PFSK-1 (cell line): ENCODE measurements around the gene RGS7BP.

Experiments
- FOXP2 ChIP-seq: optimal IDR thresholded peaks from 2 replicates; pipeline ENCODE3; 2011; ENCODE audit warnings: borderline replicate concordance, control low read depth, inconsistent platforms; ENCODE audit not compliant: insufficient read depth; ENCODE audit errors: extremely low read length, extremely low read depth
- POLR2AphosphoS5 ChIP-seq: IDR thresholded peaks from 2 replicates; pipeline ENCODE4 v1.6.1; 2012; ENCODE audit warnings: low read depth, mild to moderate bottlenecking, control low read depth, low read length, moderate library complexity
- SIN3A ChIP-seq: IDR thresholded peaks from 2 replicates; pipeline ENCODE4 v1.6.1; 2012; ENCODE audit warnings: mild to moderate bottlenecking, low read length, moderate library complexity, borderline replicate concordance; ENCODE audit not compliant: insufficient read depth
- TAF1 ChIP-seq: IDR thresholded peaks from 2 replicates; pipeline ENCODE4 v1.6.1; 2012; ENCODE audit warnings: low read length, control low read depth, borderline replicate concordance; ENCODE audit not compliant: insufficient read depth
- TF ChIP-seq, protein P1 (sequence below), 2 experiments: IDR thresholded peaks; 2 replicates each; pipeline versions ENCODE4 v1.6.1 to v1.8.0; 2011 to 2012; ENCODE audit warnings: low read depth in 2 of 2, low read length in 2 of 2, control low read depth in 1 of 2, inconsistent platforms in 1 of 2, mild to moderate bottlenecking in 1 of 2, moderate library complexity in 1 of 2; ENCODE audit not compliant: insufficient read depth in 1 of 2

RGS7BP gene

GRCh38 chr5:64594601-64595000 lies 88.8 kb downstream of the RGS7BP start:
- TF ChIP-seq, protein P1, sequence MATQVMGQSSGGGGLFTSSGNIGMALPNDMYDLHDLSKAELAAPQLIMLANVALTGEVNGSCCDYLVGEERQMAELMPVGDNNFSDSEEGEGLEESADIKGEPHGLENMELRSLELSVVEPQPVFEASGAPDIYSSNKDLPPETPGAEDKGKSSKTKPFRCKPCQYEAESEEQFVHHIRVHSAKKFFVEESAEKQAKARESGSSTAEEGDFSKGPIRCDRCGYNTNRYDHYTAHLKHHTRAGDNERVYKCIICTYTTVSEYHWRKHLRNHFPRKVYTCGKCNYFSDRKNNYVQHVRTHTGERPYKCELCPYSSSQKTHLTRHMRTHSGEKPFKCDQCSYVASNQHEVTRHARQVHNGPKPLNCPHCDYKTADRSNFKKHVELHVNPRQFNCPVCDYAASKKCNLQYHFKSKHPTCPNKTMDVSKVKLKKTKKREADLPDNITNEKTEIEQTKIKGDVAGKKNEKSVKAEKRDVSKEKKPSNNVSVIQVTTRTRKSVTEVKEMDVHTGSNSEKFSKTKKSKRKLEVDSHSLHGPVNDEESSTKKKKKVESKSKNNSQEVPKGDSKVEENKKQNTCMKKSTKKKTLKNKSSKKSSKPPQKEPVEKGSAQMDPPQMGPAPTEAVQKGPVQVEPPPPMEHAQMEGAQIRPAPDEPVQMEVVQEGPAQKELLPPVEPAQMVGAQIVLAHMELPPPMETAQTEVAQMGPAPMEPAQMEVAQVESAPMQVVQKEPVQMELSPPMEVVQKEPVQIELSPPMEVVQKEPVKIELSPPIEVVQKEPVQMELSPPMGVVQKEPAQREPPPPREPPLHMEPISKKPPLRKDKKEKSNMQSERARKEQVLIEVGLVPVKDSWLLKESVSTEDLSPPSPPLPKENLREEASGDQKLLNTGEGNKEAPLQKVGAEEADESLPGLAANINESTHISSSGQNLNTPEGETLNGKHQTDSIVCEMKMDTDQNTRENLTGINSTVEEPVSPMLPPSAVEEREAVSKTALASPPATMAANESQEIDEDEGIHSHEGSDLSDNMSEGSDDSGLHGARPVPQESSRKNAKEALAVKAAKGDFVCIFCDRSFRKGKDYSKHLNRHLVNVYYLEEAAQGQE (IDR thresholded peaks at IDR 0.05; ENCODE audit: insufficient read depth in 1 of 2, low read depth in 2 of 2, low read length in 2 of 2): no peak
- TF ChIP-seq POLR2AphosphoS5 (no peak), SIN3A (no peak), TAF1 (no peak), FOXP2 (no peak)

DNA sequence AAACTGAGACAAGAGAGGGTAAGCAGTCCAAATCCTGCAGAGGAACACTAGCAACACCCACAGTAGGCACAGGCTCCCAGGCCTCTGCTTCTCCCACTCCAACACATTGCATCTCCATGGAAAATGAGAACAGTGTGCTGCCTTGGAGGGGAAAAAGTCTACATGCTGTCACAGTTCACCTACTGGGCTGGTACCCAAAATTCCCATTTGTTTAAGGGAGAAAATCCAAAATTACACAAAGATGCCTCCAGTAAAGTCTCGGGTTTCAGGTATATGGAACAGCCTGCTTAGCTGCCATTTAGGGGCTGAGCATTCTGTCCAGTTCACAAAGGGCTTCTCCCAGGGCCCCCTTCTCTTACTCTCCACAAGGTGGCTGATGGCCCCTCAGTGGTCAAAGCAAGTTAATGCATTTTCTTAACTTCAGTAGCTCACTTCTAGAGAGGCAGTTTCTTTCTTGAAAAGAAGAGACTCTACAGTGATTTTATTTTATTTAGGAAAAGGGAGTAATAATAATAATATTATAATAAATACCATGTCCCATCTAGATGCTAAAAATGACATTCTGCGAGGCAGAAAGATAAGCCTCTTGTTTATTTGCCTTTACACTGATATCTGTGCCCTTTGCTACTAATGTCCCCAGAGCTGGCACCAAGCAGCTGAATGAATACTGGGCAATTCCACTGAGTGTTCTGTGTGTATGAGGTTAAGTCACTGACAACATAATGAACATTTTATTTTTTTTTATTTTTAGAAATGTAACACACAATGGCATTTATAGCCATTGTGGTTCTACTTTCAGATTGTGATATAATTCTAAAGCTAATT lies 89.4 kb downstream of the RGS7BP start:
- TF ChIP-seq SIN3A (no peak), POLR2AphosphoS5 (no peak), TAF1 (no peak), FOXP2 (no peak)
- TF ChIP-seq, protein P1 (IDR thresholded peaks at IDR 0.05; ENCODE audit: insufficient read depth in 1 of 2, low read depth in 2 of 2, low read length in 2 of 2): no peak

DNA sequence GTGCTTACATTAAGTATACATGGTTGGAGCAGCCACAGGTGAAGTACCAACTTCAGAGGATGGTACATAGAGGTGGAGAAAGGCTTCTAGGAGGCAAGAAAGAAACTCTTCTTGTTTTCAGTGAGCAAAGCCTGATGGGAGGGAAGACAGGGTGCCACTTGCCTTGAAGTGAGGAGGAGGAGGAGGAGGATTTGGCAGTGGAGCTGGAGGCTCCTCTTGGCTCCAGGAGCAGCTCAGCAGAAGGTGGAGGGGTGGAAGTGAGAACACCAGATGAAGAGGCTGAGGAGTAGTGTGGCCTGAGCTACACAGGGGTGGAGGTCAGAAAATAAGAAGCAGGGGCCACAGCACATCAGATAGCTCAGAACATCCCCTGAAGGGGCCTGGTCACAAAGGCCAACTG lies 93.4 kb downstream of the RGS7BP start:
- TF ChIP-seq SIN3A (no peak), POLR2AphosphoS5 (no peak), FOXP2 (no peak), TAF1 (no peak)
- TF ChIP-seq, protein P1 (IDR thresholded peaks at IDR 0.05; ENCODE audit: insufficient read depth in 1 of 2, low read depth in 2 of 2, low read length in 2 of 2): no peak

- TF ChIP-seq FOXP2 (no peak), POLR2AphosphoS5 (no peak), SIN3A (no peak), TAF1 (no peak)
- TF ChIP-seq, protein P1 (IDR thresholded peaks at IDR 0.05; ENCODE audit: insufficient read depth in 1 of 2, low read depth in 2 of 2, low read length in 2 of 2): no peak
Measured at GRCh38 chr5:64603676-64604075, 97.9 kb downstream of the RGS7BP start.

DNA sequence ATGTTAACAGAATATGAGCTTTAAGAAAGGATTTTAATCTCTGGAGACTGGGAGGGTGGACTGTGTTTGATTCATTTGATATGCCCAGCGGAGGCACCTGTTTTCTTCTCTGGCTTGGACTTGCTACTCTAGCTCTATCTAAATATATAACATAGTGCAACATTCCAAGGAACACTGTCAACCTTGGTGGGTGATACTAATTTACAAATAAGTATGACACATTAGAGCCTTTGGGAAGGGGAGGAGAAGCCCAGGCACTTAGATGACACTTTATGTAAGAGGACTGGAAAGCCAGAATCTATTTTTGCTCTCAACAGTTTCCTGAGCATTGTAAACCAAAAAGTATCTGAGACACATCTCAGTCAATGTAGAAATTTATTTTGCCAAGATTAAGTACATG lies 101.1 kb downstream of the RGS7BP start:
- TF ChIP-seq SIN3A: no peak
- no peak for TF ChIP-seq POLR2AphosphoS5
- TF ChIP-seq FOXP2: no peak
- TF ChIP-seq, protein P1 (IDR thresholded peaks at IDR 0.05; ENCODE audit: insufficient read depth in 1 of 2, low read depth in 2 of 2, low read length in 2 of 2): no peak
- TF ChIP-seq TAF1: no peak
